Activated naive CD4-positive, alpha-beta T cell (primary cell): ENCODE measurements around the gene FSTL4.

Experiments
- DNase-seq, 4 experiments: peaks; one replicate each; lab custom pipeline; 2025; lab: John Stamatoyannopoulos, UW

Gene FSTL4

DNA sequence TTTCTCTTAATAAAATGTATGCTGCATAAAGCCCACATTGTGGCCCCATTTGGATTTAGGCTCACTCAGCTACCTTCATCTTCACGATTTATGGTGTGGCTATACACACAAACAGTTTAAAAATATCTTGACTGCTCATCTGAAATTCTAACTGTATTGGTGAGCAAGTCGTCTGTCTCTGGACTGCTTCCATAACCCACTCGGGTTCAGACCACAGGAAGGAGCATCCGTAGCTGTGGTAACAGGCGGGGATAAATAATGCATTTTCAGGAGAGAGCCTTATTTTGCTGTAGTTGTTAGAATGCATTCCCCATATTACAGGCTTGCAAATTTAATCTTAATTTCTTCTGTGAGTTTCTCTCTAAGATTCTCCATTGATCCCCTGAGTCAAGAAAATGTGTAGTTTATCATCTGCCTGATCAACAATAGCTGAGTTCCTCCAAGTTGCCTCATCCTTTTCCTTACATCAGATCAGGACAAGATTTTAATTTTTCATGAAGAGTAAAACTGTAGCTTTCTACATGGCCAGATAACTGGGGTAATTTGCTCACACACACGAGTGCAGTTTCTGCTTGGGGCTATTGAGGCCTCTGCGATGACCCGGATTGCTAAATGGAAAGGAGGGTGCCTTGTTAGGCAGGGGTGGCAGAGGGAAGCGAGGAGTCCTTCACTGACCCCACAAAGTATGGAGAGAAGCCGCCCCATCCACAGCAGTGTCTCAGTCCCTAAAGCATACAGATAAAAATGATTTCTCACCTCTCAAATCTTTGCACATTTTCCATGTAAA is 133.9 kb downstream of the FSTL4 start:
- no peak for DNase-seq

DNA sequence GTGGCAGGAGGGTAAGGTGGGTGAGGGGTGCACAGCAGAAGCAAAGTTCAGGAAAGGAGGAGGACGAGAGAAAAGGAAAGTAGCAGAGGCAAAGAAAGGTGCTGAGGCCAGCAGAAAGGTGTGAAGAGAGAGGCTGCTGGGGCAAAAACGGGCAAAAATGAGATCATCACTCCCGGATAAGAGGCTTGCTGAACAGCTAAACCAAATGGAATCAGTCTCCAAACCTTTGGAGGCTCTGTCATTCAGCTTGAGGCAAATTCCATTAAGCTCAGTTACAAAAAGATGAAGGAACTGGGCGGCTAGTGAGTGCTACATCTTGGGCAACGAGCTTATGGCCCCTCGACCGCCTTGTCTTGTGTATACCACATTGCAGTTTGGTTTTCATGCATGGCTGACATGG is 136.4 kb downstream of the FSTL4 start:
- no peak for DNase-seq

DNA sequence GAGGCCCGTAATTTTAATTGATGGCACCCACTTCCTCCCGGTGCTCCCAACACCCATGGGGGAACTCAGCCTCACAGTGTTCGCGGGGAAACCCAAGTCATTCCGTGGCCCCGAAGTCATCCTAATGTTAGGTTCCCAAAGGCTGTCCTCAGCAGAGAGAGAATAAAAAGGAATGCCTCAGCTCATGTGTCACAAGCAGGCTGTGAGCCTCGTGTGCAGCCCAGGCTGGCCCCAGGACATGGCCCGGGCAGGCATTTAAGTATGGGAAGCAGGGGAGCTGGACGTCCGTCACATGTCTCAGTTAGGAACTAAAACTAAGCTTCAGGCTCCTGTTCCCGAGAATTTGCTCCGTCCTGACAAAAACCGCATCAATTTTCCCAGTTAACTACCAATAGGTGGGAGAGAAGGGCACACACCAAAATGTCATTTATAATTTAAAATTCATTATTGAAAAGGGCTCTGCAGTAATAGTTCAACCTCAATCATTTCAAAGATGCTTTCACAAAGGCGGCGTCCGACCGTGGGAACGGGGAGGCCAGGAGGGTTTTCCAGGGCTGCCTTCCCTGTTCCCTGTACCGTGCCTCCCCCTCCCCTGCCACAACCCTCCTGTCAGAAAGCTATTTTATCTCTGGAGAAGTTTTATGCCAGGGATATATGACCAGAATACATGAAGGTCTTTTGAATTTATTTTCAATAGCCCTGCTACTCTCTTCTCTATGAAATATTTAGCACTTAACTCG is 137.3 kb downstream of the FSTL4 start:
- DNase-seq = no peak

DNA sequence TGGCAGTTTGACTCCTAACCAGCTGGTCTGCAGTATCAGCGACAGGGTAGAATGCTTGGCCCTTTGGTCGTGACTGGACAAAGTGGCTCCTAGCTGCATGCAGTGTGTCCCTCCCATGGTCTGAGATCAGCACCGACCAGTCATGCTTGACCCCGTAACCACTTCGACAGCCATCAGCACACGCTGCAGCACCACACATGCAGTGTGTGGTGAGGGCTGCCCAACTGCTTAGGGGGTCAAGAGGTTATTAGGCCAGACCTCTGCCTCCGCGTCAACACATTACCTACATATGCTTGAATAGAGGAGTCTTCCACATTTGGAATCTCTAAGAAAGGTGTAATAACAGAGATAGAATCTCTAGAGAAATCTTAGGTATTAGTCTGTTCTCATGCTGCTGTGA is 139.1 kb downstream of the FSTL4 start:
- DNase-seq = no peak

DNA sequence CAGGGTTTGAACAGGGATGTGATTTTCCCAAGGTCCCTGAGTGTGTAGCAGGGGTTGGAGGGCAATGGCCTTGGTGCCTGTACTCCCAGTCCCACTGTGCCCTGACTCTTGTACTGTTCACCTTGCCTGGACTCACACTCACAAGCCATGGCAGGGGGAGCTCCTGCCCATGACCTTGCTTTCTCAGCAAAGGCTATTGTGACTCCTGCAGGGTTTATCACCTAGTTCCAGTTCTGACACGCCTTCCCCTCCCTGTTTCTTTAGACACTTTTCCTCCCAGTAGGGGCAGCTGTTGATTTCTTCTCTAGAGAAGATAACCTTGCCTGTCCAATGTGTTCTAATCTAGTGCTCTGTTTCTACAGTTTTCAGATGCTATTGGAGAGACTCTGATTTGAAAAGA is 139.5 kb downstream of the FSTL4 start:
- no peak for DNase-seq

DNA sequence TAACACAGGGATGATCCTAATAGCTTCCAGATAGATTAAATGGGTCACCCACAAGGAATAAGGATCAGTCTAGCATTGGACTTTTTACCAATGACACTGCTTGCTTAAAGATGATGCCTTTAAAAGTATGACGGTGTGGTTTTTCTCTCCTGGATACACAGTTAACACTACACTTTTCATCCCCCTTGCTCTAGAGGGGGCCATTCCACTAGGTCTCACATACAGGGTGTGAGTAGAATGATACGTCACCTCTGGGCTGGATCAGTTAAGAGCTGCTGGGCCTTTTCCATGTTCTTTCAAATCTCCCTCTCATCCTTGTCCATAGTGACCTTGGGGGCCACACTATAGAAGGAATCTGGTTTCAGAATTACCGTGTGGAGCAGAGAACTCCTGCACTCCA is 140.6 kb downstream of the FSTL4 start:
- DNase-seq = no peak

DNA sequence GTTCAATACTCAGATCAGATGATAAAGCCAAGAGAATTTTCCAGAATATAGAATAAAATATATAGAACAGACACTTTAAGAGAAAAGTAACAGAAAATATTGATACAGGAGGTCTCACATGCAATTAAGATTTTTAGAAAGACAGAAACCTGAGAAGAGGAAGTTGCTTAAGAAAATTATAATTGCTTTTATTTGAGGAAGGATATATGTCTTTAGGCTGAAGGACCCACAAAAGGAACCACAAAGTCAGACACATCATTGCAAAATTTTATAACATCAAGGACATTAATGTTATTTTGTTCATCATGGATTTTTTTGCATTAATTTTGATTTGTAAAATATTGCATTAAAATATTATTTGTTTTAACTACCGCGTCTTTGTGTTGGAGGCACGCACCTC is 141.5 kb downstream of the FSTL4 start:
- no peak for DNase-seq

DNA sequence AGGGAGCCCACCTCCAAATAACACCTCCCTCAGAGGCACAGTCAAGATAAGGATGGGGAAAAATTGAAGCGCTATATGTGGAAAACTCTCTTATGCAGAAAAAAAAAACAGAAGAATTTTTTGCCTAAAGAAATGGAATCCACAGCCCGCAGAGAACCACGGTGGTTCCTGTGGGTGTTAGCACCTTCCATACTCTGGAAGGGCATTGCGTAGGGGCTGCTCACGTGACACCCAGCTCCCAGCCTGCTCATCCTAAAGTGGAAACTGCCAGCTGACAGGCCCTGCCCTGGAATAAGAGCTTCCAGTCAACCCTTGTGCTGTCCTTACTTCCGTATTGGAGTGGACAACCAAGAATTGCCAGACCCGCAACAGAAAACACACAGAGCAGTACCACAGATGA is 142.5 kb downstream of the FSTL4 start:
- no peak for DNase-seq

DNA sequence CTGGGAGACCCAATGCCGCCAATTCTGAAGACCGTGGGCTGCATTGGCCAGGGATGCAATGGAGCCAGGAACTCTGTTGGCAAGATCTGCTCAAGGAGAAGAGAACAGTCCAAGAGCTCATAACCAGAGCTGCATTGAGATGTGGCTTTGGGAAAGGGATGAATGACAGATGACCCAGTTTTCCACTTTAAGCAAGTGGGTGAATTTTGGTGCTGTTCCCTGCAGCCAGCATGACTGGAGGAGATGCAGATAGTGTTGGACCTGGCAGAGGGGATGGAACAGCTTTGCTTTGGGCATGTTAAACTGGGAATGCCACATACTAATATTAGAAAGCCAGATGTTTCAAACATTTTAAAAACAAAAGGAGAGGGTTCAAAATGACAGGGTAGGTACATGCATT is 143.1 kb downstream of the FSTL4 start:
- no peak for DNase-seq

DNA sequence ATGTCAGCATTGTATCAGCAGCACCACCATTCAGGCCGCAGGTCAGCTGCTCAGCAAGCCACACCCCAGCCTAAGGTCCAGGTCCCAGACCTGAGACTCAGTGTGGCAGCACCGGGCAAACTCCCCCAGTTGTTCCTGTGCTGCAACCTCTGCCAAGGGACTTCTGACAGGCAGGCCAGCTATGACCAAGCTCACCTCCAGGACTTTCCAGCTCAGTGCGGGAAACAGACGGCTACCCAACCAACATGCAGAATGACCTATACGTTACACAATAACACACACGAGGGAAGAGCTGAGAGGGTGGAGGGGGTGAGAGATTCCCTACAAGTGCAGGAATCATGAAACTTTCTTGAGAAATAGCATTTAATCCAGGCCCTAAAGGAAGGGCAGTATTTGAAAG is 143.7 kb downstream of the FSTL4 start:
- no peak for DNase-seq

DNA sequence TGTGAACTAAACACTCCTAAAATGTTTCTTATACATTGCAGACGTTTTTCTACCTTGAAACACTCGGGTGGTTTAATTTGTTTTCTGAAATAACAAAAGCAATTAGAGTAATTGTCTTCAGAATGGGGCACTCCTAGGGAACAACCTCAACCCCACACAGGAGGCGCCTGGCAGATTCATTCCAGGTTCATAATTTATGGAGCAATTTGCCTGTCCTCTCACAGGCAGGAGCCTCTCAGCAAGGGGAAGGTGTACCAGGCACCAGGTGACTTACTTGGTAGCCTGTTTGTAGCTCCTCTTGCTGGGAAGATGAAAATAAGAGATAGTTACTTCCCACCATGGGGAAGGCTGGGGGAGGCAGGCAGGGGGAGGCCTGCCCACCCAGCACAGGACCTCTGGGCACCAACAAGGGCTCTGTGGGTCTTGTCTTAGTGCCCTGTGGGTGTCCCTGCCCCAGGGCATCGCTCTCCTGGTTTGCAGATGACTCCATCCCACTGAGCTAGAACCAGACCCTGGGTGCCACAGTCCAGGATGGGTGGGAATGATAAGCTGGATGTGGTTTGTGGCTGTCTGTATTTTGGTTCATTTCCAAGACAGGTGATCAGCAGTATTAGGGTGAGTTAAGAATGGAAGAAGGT is 144.4 kb downstream of the FSTL4 start:
- no peak for DNase-seq

DNA sequence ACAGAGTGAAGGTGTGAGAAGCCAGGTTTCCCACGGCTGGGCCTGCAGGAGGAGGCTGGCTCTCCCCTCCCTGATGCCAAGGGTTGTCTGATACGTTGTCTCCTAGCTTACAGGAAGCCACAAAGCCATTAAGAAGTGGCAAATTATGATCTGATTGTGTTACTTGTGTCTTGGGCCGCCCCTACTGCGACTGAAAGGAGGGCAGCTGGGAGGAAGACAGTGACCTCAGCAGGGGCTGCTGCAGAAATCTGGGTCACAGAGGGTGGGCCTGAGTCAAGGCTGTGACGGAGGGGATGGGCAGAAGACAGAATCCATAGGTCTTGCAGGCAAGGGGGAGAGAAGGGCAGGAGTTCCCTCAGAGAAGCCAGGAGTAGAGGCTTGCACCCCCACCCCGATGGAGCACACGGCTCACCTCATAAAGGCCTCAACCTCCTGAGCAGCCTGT is 145.0 kb downstream of the FSTL4 start:
- no peak for DNase-seq

DNA sequence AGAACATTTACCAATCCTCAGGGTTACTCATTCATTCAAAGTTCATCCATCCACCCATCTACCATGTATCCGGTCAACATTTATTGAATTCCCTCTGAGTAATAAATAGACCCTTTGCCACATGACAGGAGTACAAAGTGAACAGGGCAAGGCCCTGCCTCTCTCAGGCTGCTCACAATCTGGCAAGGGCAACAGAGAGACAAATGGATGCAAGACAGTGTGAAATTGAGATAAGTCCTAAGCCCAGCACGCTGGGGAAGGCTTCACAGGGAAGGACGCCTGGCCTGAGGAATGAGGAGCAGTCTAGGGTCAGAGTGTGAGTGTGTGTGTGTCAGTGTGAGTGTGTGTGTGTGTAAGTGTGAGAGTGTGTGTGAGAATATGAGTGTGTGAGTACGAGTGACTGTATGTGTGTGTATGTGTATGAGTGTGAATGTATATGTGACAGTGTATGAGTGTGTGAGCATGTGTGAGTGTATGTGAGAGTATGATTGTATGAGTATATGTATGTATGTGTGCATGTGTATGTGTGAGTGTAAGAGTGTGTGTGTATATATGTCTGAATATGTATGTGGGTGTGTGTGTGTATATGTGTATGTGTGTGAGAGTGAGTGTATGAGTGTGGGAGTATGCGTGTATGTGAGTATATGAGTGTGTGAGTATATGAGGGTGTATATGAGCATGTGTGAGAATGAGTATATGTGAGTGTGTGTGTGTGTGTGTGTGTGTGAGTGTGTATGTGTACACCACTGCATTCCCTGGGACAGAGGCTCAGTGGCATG is 145.6 kb downstream of the FSTL4 start:
- no peak for DNase-seq

DNA sequence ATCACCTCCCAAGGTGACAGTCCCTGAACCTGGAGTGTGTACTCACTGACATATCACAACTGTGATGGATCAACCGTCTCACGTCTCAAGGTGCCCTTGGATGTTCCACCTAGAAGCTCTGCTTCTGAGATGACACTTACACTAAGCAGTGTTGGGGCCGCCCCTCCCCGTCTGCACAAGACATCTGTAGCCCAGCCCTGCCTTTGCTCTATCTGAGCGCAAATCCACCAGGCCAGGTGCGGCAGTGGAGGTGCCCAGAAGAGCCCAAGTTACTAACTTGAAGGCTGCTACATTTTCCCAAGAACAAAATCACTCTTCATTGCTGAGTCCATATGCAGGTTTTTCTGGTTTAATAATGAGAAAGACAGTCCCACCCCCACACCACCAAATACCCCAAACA is 148.3 kb downstream of the FSTL4 start:
- no peak for DNase-seq

DNA sequence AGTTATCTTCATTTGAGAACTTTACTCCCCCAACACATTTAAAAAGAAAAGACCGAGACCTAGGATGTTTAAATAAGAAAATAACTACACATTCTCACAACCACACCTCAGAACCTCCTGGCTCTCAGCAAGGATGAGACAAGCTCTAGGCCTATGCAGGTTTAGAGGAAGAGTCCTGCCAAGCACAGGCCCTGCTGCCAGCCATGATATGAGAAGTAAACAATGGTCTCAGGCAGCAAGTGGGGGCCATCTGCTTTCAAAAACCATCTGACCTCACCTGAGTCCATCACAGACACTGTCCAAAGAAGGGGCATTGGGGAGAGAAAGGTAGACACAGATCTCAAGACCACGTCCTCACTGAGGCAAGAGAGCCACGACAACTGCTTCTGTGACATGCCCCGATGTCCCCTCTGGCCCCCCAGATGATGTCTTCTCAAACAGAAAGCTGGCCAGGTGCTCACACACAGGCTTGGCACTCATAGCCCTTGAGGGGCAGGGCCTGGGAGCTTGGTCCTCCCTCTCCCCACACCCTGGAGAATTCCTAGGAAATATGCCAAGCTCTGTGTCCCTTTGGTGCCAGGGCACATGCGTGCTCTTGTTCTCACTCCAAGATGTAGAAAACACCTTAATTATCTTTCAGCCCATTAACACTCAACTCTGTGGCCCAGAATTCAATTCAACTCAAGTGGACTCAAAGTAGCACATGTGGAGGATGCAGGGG is 150.4 kb downstream of the FSTL4 start:
- no peak for DNase-seq

DNA sequence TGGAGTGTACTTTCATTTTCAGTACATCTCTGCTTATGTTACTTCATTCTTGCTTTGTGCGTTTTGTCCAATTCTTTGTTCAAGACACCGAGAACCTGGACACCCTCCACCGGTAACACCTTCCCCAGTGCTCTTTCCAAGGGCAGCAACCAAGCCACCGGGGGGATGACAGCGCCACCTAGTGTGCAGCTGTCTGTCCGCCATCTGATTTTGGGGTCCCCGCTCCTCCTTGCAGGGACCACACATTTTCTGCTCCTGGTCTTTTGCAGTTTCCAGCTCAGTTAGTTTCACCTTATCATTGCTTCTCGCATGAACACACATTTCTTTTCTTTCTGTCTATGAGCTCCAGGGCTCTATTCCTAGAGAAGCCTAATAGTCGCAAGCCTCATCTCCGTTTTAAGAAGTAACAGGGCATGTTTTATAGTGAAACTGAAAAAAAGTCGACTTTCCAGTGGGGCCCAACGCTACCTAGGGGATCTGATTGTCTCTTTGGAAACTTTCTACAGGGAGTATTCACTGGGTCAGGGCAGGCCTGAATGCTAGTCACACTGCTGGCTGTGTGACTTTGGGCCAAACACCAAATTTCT is 152.1 kb downstream of the FSTL4 start:
- DNase-seq = no peak

DNA sequence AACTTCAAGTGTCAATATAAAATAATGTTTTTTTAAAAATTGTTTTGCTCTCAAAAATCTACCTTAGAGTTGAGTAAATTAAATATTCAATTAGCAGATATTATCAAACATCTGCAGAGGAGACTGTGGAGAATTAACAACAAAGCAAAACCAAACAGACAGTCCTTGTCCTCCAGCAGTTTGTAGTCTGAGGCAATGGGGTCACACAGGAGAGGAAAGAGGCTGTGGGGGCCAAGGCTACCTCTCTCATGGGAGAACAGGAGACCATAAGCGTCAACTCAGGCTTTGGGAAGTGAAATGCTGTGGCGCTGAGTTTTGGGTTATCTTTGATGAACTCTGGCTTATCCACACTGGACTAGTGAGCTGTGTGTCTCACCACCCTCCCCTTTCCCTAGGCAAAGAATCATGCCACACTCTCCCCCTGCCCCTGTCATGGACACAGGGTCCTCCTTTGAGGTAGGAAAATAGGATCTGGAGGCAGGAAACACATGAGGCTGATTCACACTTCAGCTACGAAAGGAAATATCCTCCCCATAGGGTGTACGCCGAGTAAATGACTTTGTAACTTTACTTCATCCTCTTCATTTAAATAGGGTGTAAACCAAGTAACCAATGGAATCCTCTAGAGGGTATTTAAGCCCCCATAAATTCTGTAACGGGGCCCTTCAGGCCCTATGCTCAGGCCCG is 152.7 kb downstream of the FSTL4 start:
- no peak for DNase-seq

DNA sequence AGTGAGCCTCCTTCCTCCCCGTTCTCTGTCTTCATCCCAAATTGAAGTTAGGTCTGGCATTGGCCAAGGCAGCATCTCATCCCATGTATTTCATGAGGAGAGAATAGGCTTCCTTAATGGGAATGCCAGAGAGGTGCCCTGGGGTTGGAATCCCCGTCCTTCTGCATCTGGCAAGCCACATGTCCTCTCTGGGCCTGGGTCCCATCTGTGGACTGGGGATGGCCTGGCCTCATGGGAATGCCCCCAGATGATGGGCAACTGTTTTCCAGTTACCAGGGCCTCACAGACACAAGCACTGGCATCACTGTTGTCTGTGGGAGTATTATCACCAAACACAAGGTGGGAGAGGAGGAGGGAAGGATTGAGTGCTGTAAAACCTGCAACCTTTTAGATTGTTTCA is 153.9 kb downstream of the FSTL4 start:
- DNase-seq = no peak

DNA sequence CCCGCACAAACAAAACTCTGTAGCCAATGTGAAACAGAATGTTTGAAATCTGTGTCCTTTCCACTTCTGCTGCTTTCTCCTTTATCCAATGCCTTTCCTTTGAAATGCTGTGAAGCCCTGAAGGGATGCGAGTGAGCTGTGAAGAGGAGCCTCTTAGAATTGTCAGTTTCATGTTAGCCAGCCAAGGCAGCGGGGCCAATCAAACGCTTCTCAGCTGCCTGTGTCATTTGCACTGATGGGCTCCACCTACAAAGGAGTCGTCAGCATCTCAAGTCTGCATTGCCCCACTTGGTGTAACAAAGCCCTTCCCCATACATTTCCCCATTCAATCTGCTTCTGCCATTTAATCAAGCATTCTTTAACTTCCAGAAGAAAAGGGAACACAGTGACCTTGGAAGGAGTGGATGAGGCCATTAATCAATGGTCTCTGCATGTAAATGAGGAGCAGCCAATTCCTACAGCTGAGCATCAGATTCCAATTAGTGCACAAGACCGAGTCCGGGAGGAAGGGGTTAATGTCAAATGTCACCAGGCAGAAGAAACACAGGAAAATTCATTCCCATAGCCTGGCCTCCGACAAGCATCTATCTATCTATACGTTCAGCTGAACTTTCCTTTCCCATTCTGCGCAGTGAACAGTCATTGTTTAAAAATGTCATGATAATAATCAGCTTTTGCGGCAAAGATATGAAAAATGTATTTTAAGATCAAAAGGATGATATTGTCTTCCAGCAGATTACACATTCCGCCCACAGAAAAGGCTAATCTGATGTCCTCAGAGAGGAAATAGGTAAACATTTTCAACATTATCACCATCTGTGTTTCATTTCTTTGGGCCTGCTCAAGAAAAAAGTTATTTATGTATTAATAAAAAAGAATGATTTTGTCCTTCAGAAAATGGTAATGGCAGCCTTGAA is 154.6 kb downstream of the FSTL4 start:
- no peak for DNase-seq
